Measurements from ENCODE around the gene DNAI1. TPM values are rescaled to one million over a fixed set of nuclear protein-coding genes. Genes with fewer than 3 reads are reported as not detected.

DNAI1 gene
- total RNA-seq, 1 experiment from 2014 or later, result 1.1 TPM

DNA sequence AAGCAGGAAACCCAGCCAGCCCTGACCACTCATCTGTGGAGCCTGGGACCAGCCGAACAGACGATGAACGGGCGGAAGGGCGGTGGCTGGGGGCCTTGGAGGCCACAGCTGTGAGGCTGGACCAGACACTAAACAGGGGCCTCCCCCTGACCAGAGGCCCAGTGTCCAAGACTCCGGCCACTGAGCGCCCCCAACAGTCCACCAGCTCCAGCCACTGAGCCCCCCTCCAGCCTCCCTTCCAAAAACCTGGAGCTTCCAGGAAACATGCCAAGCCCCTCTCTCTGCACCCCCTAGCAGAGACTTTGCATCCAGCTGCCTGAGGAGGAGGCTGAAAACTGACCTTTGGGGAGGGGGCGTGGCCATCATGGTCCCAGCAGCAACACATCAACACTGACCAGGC, 107.7 kb downstream of the DNAI1 start (continued):
- TF ChIP-seq, protein P1, sequence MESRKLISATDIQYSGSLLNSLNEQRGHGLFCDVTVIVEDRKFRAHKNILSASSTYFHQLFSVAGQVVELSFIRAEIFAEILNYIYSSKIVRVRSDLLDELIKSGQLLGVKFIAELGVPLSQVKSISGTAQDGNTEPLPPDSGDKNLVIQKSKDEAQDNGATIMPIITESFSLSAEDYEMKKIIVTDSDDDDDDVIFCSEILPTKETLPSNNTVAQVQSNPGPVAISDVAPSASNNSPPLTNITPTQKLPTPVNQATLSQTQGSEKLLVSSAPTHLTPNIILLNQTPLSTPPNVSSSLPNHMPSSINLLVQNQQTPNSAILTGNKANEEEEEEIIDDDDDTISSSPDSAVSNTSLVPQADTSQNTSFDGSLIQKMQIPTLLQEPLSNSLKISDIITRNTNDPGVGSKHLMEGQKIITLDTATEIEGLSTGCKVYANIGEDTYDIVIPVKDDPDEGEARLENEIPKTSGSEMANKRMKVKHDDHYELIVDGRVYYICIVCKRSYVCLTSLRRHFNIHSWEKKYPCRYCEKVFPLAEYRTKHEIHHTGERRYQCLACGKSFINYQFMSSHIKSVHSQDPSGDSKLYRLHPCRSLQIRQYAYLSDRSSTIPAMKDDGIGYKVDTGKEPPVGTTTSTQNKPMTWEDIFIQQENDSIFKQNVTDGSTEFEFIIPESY (IDR thresholded peaks at IDR 0.05; ENCODE audit: extremely low read depth, insufficient replicate concordance, low read length), result no peak
- TF ChIP-seq MAX (IDR thresholded peaks at IDR 0.05), result no peak
- no peak for TF ChIP-seq SRF (IDR thresholded peaks at IDR 0.05; ENCODE audit: low read depth)
- no peak for TF ChIP-seq YY1 (IDR thresholded peaks at IDR 0.05; ENCODE audit: extremely low read depth, insufficient replicate concordance, low read depth, low read length)
- TF ChIP-seq FOSL1 (IDR thresholded peaks at IDR 0.05; ENCODE audit: low read depth), result no peak
- no peak for TF ChIP-seq SP1 (IDR thresholded peaks at IDR 0.05; ENCODE audit: low read depth)

DNA sequence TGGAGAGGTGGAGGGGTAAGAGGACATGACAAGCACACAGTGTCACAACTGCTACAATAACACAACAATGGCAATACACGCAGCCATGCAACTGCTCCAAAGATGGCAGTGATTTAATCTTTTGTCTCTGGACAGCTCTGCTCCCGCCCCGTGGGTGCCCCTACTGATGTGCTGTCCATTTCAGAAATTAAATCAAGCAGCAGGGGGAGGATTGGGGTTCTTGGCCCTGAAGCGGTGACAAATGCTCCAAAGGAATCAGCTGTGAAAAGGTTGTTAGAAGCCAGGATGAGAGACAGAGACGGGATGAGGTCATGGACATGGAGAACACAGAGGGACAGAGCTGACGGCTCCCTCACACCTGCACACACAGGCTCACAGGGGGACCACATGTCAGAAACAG, 108.4 kb downstream of the DNAI1 start:
- intact Hi-C loops (cut with micrococcal nuclease), result no loop called here
- Histone ChIP-seq H4K20me1 (ENCODE audit: insufficient read depth) (no peaks in the 10 kb centered on the region), H3K36me3 (ENCODE audit: control insufficient read depth in 1 of 2, insufficient read depth in 2 of 2, low read length in 2 of 2) (no peaks in the 10 kb centered on the region), H3K4me3 (replicated peaks in 1 of 2; ENCODE audit: low read depth in 1 of 2, low read length in 2 of 2) (no peak overlapping the region), H2AFZ (ENCODE audit: low read depth, low read length, poor library complexity, severe bottlenecking) (no peak overlapping the region), H3K9me3 (ENCODE audit: control insufficient read depth in 1 of 2, insufficient read depth in 1 of 2, low read depth in 1 of 2, low read length in 2 of 2) (no peaks in the 10 kb centered on the region), H3K79me2 (ENCODE audit: insufficient read depth, low read length) (no peaks in the 10 kb centered on the region), H3K4me2 (ENCODE audit: low read length) (no peak overlapping the region), H3K27me3 (ENCODE audit: insufficient read depth, low read length) (no peaks in the 10 kb centered on the region), H3K4me1 (ENCODE audit: control insufficient read depth in 1 of 2, insufficient read depth in 2 of 2, low read length in 2 of 2) (no peaks in the 10 kb centered on the region; a peak in 1 of 4 replicates), H3K27ac (ENCODE audit: low read depth, low read length) (no peak overlapping the region), H3K9me2 (ENCODE audit: insufficient read depth) (no peaks in the 10 kb centered on the region), H3K9ac (ENCODE audit: low read length) (no peak overlapping the region)
- ATAC-seq (no peak), DNase-seq (ENCODE audit: low read depth, low spot score) (no peak)
- POLR2A ChIA-PET, result no interaction called here
- TF ChIP-seq, protein P2, sequence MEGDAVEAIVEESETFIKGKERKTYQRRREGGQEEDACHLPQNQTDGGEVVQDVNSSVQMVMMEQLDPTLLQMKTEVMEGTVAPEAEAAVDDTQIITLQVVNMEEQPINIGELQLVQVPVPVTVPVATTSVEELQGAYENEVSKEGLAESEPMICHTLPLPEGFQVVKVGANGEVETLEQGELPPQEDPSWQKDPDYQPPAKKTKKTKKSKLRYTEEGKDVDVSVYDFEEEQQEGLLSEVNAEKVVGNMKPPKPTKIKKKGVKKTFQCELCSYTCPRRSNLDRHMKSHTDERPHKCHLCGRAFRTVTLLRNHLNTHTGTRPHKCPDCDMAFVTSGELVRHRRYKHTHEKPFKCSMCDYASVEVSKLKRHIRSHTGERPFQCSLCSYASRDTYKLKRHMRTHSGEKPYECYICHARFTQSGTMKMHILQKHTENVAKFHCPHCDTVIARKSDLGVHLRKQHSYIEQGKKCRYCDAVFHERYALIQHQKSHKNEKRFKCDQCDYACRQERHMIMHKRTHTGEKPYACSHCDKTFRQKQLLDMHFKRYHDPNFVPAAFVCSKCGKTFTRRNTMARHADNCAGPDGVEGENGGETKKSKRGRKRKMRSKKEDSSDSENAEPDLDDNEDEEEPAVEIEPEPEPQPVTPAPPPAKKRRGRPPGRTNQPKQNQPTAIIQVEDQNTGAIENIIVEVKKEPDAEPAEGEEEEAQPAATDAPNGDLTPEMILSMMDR (IDR thresholded peaks at IDR 0.05 in 2 of 3, conservative IDR thresholded peaks at IDR 0.05 in 1 of 3; ENCODE audit: borderline replicate concordance in 1 of 3, insufficient read depth in 1 of 3, low read depth in 2 of 3, low read length in 2 of 3), result no peak
- TF ChIP-seq EZH2phosphoT487 (IDR thresholded peaks at IDR 0.05; ENCODE audit: borderline replicate concordance) (no peak), CBX3 (IDR thresholded peaks at IDR 0.05; ENCODE audit: low read depth) (no peak), ZNF274 (IDR thresholded peaks at IDR 0.05; ENCODE audit: low read depth, low read length) (no peak), YY1 (IDR thresholded peaks at IDR 0.05; ENCODE audit: extremely low read depth, insufficient replicate concordance, low read depth, low read length) (no peak), CEBPB (IDR thresholded peaks at IDR 0.05; ENCODE audit: low read depth) (no peak)
- TF ChIP-seq, protein P3, sequence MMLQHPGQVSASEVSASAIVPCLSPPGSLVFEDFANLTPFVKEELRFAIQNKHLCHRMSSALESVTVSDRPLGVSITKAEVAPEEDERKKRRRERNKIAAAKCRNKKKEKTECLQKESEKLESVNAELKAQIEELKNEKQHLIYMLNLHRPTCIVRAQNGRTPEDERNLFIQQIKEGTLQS (IDR thresholded peaks at IDR 0.05), result no peak
- RAD21 ChIA-PET (ENCODE audit: low non-redundant PET in 1 of 2, low total read pairs in 2 of 2, uncharacterized antibody in 2 of 2, unreplicated experiment in 2 of 2), result no interaction called here
- CTCF ChIA-PET, result no interaction called here
- no TSS peak for BruUV-seq (replicated peaks)
